GM21825 (cell line): ENCODE measurements around the gene INPP4B.

Experiments
- ATAC-seq: cut with Tn5 transposase; IDR thresholded peaks from one replicate; pipeline ENCODE4 v1.9.1; 2021; ENCODE audit warnings: mild to moderate bottlenecking, moderate library complexity; ENCODE audit not compliant: unreplicated experiment

The INPP4B gene

GRCh38 chr4:142583708-142584107, 262.4 kb downstream of the INPP4B start:
- ATAC-seq: no peak

GRCh38 chr4:142582340-142582739, 263.8 kb downstream of the INPP4B start:
- ATAC-seq: no peak

- ATAC-seq: no peak
These were observed 264.2 kb downstream of the INPP4B start for GRCh38 chr4:142581881-142582280.

GRCh38 chr4:142579443-142579842, 266.7 kb downstream of the INPP4B start:
- ATAC-seq: no peak

GRCh38 chr4:142574306-142574705, 271.8 kb downstream of the INPP4B start:
- ATAC-seq: no peak

- no peak for ATAC-seq
These were observed 274.0 kb downstream of the INPP4B start for GRCh38 chr4:142572071-142572470.

- no peak for ATAC-seq
These were observed 278.3 kb downstream of the INPP4B start for GRCh38 chr4:142567620-142568451.

GRCh38 chr4:142567199-142567598, 278.9 kb downstream of the INPP4B start:
- ATAC-seq: no peak

- no peak for ATAC-seq
These were observed 279.3 kb downstream of the INPP4B start for GRCh38 chr4:142566777-142567176.

- no peak for ATAC-seq
These were observed 279.9 kb downstream of the INPP4B start for GRCh38 chr4:142566243-142566642.

- no peak for ATAC-seq
These were observed 280.3 kb downstream of the INPP4B start for GRCh38 chr4:142565771-142566170.

GRCh38 chr4:142563682-142564291, 282.3 kb downstream of the INPP4B start:
- no peak for ATAC-seq

- ATAC-seq: no peak
These were observed 286.1 kb downstream of the INPP4B start for GRCh38 chr4:142559986-142560385.

- no peak for ATAC-seq
These were observed 287.2 kb downstream of the INPP4B start for GRCh38 chr4:142558851-142559250.

- no peak for ATAC-seq
These were observed 288.8 kb downstream of the INPP4B start for GRCh38 chr4:142557239-142557801.

GRCh38 chr4:142556570-142557238, 289.4 kb downstream of the INPP4B start:
- no peak for ATAC-seq

GRCh38 chr4:142556048-142556447, 290.1 kb downstream of the INPP4B start:
- no peak for ATAC-seq

GRCh38 chr4:142554412-142554811, 291.7 kb downstream of the INPP4B start:
- ATAC-seq: no peak

- ATAC-seq: no peak
These were observed 294.4 kb downstream of the INPP4B start for GRCh38 chr4:142551517-142552305.

GRCh38 chr4:142550965-142551364, 295.1 kb downstream of the INPP4B start:
- ATAC-seq: no peak
